Adrenal gland (tissue), 5 donors: ENCODE measurements around the gene CCNY.

Source experiments
- CTCF ChIP-seq, 6 experiments: fragments of 450-650 bp in 4 of 6; fragments of 200-600 bp in 2 of 6; sonication (generic) in 1 of 6; IDR thresholded peaks; 1 replicate in 5 of 6; 2 replicates in 1 of 6; pipeline versions ENCODE4 v1.5.1 to v1.8.0; 2016 to 2021; ENCODE audit warnings: antibody characterized with exemption in 6 of 6, mild to moderate bottlenecking in 2 of 6, moderate library complexity in 1 of 6
- POLR2A ChIP-seq, 2 donors: fragments of 450-650 bp; IDR thresholded peaks; one replicate each; pipeline ENCODE4 v1.6.1; 2017; ENCODE audit warnings: antibody characterized with exemption in 2 of 2, mild to moderate bottlenecking in 2 of 2, moderate library complexity in 1 of 2
- donor health status: DM: no; HTN: no; CAD: no.

GRCh38 chr10:35480142-35480541 is 143.8 kb downstream of the CCNY start:
- TF ChIP-seq CTCF (IDR thresholded peaks at IDR 0.05) (no peak), POLR2A (IDR thresholded peaks at IDR 0.05) (no peak)
